Kasumi-1 (cell line): ENCODE data around the gene NPAS2.

Experiments used
- DNase-seq, 2 experiments: peaks; one replicate each; lab custom pipeline; 2025; lab: John Stamatoyannopoulos, UW

NPAS2 gene

DNA sequence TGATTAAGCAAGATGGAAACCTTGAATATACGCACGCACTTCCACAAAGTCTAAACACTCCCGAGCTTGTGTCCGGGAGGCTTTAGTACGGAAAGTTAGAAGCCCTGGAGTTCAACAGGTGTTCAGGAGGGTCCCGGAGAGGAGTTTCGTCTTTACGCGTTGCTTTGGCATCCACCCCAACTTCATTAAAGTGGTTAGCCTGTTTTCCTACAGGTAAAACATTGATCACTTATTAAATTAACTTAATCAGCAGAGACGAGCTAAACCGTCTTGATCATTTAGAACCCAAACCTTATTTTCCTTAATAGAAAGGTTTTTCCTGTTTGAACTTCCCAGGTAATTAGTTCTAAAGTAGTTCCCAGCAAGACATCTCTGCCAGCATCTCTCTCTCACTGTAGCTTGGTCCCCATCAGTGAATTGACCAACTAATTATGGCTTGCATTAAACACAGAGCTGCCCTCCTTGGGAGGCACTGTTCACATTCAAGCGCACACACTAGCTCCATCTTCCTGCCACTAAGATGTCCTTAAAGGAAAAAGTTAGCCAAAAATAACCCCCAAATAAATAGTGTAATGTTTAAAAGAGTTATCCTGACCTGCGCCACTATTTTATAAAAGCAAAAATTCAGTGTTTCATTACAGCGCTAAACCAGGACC is 1.4 kb downstream of the NPAS2 start:
- DNase-seq = no peak

DNA sequence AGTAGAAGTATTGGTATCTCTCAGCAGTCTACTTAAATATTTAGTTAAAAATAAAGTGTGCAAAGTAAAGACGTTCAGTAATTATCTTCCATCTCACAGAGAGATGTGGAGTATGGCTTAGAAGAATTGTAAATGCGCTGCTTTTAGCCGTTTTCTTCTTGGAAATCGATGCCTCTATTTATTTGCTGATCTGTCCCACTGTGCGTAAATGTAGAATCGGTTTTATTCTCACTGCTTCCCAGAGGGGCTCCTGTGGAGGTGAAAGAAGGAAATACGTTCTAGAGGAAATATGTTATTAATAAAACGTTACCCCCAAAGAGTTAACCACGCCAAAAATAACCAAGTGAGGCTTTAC is 1.9 kb downstream of the NPAS2 start:
- no peak for DNase-seq

GRCh38 chr2:100822587-100823248 is 2.8 kb downstream of the NPAS2 start:
- DNase-seq = no peak

GRCh38 chr2:100823665-100824438 is 3.9 kb downstream of the NPAS2 start:
- DNase-seq = no peak

DNA sequence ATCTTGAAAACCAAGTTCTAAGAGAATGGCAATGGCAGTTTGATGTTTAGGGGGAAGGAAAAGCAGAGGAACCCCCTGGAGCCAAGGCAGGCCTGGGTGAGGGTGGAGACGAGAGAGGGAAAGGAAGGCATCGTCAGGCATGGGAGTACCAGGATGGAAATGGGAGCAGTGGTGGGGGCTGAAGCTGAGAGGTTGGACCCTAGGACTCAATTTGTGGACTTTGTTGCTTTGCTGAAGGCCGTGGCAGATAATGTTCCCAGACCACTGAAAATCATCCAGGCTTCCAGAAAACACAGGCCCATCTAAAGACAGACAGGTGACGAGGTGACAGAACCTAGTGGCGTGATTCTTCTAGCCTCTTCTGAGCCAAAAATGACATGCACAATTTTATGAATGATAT is 4.9 kb downstream of the NPAS2 start:
- DNase-seq = no peak

DNA sequence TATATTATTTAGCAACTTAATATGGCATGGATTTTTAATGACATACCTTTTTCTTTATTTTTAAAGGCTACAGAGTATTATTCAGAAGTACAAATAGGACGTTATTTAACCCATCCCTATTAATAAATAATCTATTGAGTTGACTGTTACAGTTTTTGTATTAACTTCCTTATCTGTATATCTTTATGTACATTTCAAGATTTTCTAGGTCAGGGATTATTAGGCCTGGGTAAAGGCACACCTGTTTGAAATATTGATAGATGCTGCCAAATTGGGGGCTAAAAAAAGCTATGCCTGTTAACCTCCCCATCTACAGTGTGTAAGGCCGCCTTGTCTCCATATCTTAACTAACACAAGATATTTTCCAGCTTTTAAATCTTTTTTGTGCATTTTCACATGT is 6.6 kb downstream of the NPAS2 start:
- no peak for DNase-seq

DNA sequence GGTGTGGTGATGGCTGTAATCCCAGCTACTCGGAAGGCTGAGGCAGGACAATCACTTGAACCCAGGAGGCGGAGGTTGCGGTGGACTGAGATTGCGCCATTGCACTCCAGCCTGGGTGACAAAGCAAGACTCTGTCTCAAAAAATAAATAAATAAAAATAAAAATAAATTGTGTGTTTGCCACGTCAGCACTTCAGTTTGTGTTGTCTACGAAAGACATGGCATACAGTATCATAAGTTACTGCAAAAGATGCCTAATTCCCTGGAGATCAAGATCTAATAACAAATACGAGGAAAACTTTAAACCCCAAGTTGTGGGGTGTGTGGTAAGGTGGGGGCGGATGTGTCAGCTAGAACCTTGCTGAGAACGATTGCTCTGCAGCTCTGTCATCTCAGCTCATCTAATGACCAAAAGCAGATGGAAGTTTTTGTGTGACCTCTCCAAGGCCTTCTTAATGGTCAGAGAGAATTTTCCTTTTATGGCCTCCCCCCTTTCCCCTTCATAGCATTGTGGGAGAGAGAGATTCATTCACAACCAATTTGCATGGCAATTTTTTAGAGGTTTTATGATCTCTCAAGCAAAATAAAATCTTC is 11.3 kb downstream of the NPAS2 start:
- DNase-seq = no peak

DNA sequence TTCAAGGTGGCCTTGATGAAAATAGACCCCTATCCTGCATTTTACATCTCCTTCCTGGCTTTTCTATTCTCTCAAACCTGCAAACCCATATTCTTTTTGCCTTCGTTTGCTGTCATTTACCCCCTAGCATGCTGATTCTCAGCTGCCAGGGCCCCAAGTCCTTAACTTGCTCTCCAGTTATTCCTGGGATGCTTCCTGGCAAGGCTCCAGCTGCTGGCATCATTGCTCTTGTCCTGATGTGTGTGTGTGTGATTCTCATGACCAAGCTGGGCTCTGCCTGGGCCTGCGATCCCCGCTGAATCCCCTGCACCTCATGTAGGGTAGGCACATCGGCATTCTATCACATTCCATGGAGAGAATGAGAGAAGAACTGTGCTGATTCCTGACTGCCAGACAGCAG is 11.9 kb downstream of the NPAS2 start:
- DNase-seq = no peak

DNA sequence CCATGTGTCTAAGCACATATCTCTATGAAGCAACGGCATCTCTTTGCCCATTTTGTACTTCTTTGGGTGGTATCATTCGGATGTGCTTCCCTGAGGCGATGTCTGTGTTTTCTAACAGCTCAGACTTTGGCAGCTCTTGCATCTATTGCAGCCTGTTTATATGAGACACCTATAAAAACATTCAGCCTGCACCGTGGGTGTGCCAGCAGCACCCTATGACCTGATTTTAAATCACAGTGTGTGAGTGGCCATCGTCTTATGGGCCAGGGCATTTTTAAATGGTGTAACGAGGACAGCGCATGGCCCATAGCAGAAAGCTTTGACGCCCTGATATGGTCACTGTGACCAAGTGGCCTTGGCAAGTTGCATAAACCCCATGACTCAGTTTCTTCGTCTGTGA is 12.9 kb downstream of the NPAS2 start:
- DNase-seq = no peak

DNA sequence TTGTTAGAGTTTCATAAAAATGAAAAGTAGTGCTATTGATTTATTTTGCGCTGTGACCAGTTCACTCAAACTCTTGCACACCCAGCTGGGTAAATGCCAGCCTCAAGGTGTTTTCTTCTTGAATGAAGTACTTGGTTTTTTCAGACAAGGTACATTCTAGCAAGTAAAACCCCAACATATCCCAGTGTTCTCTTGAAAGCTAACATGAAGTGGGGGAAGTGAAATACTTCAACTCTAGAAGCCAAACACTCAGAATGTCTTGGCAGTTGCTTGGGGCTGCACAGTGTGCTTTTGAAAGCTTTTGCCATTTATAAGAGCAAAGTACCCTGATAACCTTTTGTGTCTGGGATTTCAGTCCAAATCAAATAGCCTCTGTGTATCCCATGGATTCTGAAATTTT is 13.4 kb downstream of the NPAS2 start:
- no peak for DNase-seq

- DNase-seq = no peak
Measured at GRCh38 chr2:100834221-100834620, 14.3 kb downstream of the NPAS2 start.

DNA sequence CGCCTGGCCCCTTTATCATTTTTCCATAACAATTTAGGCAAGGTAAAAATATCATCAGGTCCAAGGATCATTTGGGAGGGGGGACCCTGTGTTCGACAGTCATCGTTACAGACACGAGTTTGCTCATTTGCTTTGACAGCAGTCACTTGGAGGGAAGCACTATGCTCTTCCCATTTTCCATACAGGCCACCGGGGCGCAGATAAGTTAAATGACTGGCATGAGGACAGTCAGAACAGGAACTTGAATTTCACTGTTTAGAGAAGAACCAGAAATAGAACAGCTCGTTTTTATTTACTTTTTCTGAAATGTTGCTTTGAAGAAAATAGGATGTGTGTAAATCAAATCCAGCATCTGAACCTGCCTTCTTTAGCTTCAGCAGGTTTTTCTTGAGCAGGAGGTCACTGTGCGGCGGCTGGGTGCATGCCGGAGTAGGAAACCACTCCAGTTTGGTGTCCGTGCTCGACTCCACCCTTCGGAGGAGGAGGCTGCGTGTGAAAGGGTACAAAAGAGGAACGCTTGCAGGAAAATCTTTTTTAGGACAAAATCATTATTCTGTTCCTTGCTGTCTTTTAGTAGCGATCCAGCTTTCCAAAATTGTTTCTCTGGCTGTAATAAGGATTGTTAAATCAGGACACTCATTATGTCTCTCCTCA is 15.2 kb downstream of the NPAS2 start:
- peak; percentile 24 to 30 for DNase-seq

GRCh38 chr2:100840519-100840918 is 20.6 kb downstream of the NPAS2 start:
- no peak for DNase-seq

DNA sequence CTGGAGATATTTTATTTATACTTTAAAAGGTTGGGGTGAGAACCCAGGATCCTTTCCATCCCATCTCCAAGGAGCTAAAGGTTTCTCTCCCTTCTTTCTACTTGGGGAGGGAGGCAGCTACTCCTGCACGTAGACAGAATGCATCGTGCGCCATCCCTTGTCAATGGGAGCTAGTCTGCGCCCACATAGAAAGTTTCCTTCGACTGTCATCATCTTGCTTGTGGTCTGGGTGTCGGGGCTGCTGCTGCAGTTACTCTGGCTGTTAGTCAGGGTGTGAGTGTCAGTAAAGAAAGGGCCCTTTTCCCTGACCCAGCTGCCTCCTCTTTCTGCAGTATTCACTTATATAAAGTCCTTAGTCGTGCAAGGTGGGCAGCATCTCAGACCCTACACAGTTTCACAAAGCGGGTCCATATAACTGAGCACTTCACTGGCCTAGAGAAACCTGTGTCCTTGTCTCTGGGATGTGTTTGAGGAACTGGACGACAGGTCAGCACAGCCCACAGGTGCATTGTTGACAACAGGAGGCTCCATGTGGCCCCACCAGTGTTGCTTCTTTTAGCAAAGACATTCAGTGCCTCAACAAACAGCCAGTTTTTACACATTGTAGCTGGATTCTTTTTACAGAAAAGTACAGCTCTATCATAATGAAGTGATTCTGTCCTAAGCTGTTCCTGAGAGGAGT is 22.4 kb downstream of the NPAS2 start:
- no peak for DNase-seq

- no peak for DNase-seq
Measured at GRCh38 chr2:100844514-100844913, 24.6 kb downstream of the NPAS2 start.

DNA sequence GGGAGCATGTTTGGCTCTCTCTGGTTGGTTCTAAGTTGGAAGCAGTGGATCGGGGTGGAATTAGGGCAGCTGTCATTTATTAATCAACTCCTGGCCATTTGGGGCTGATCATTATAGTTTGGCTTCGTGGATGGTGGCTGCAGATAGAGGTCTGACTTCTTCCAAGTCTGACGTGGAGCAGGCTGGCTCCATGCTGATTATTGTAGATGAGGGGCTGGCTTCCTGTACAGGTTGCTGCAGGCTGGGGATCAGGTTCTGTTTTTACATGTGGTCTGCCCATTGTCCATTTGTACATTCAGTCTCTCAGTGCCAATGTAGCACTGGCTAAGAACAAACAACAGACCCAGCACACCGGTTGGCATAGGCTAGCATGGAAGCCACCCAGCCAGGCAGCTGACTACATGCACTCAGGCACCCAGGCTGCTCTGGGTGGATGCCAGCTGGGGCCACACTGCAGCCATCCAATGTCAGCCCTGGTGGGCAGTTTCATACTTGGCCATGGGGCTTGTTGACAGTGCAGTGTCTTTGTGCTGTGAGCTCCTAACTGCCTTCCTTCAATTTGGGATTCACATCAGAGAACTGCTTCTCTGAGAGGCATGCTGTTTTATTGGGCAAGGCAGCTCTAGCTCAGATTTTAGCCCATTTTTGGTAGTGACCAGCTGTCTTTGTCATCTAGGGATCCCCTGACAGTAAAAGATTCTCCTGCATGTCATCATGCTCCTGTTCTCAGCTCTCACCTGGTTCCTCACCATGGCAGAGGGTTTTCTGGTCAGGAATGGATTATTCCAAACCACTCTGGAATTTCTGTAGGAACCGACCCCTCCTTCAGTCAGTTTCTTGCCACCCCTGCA is 25.4 kb downstream of the NPAS2 start:
- DNase-seq = no peak

GRCh38 chr2:100846716-100847115 is 26.8 kb downstream of the NPAS2 start:
- DNase-seq = no peak

DNA sequence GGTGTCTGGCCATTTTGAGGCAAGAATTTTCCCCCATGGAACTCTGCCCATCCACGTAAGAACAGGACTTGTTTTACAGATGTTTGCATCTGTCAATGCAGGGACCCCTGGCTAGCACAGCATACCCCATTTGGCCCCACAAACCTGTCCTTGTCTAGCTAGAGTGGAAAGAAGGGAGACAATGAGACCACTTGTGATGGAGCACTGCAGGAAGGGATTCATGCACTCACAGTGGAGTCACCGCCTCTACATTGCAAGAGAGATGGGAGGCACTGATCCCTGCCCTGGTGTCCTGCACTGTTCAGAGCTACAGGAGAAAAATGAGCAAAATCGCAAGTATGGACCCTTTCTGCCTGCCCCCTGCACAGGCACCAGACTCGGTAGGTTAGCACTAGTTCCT is 32.5 kb downstream of the NPAS2 start:
- DNase-seq = no peak

DNA sequence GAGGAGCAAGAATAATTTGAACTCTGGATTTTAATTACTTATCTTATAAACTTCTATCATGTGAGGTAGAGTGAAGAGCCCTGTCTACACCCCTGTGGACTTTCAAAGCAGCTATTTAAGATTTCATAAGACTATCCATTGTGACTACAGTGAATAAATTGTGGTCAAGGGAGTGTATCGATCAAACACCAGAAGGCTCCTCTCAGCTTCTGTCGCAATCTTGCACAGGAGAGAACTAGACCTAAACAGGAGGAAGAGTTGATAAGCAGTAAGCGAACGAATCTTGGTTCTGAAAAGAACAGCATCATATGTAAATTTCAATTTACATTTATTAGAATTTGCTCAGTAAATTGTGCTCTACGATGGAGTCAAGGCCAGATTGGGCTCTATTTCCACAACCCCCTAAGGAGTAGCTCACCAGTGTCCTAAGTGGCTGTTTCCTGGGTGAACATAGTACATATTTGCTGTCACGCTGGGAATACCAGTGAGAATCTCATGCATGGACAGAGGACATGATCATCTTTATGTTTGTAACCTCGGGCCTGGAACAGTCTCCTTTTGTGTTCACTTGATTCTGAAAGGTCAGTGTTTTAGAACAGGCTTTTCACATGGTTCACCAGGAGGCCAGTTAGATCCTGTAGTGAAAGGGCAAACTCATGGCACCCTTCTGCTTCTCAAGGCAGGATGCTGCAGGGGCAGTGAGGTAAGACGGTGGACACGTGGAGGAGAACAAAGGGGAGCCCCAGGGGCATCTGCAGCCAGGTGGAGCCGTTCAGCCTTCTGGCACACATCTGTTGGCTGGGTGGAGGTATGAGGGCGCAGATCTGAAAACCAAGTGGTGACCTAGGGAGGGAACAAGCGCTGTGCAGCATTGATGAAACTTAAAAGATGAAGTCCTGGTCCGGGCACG is 33.3 kb downstream of the NPAS2 start:
- no peak for DNase-seq
